HEK293 (cell line): ENCODE results near the gene COL5A1.

Experiments used
- CTCF ChIA-PET: fragments of 350-600 bp; formaldehyde crosslinking; extraction: SDS; loops from one replicate; lab custom pipeline; 2021; ENCODE audit warnings: antibody characterized with exemption; lab: Yijun Ruan, JAX
- POLR2A ChIA-PET: fragments of 300-600 bp; formaldehyde crosslinking; extraction: SDS; loops from one replicate; lab custom pipeline; 2020; ENCODE audit warnings: antibody characterized with exemption, inconsistent platforms; lab: Yijun Ruan, JAX
- H3K27ac ChIP-seq: fragments of 200-500 bp; sonication (Bioruptor generic); 2 replicates; pipeline ENCODE4 v1.5.1; 2014; ENCODE audit warnings: low read depth, low read length, control low read depth, inconsistent platforms; ENCODE audit errors: extremely low read depth
- H3K36me3 ChIP-seq, 2 experiments: fragments of 200-500 bp in 1 of 2; sonication (Bioruptor generic) in 1 of 2; 1 replicate in 1 of 2; 2 replicates in 1 of 2; pipeline ENCODE4 v1.5.1; 2014 to 2017; ENCODE audit warnings: inconsistent platforms in 2 of 2, low read length in 2 of 2; ENCODE audit not compliant: control insufficient read depth in 2 of 2, insufficient read depth in 1 of 2
- H3K4me1 ChIP-seq: fragments of 200-500 bp; sonication (Bioruptor generic); 2 replicates; pipeline ENCODE4 v1.5.1; 2014; ENCODE audit warnings: mild to moderate bottlenecking, low read length, inconsistent platforms; ENCODE audit not compliant: control insufficient read depth, insufficient read depth
- H3K4me3 ChIP-seq: 2 replicates; pipeline ENCODE4 v1.5.1; 2011; ENCODE audit warnings: low read depth, mild to moderate bottlenecking, control low read depth, low read length, moderate library complexity
- H3K9me3 ChIP-seq: fragments of 200-500 bp; sonication (Bioruptor generic); 2 replicates; pipeline ENCODE4 v1.5.1; 2014; ENCODE audit warnings: low read depth, low read length, inconsistent platforms; ENCODE audit not compliant: control insufficient read depth, insufficient read depth
- GLIS1 ChIP-seq: fragments of 450-650 bp; formaldehyde crosslinking; IDR thresholded peaks from 2 replicates; pipeline ENCODE4 v1.5.1; 2016; ENCODE audit warnings: missing biosample characterization, missing genetic modification characterization
- HOXA7 ChIP-seq: sonication (generic); formaldehyde crosslinking; IDR thresholded peaks from 2 replicates; pipeline ENCODE4 v1.8.1; 2022; ENCODE audit warnings: missing genetic modification reagents, borderline replicate concordance
- OSR2 ChIP-seq: fragments of 450-650 bp; formaldehyde crosslinking; IDR thresholded peaks from 2 replicates; pipeline ENCODE4 v1.5.1; 2016; ENCODE audit warnings: missing biosample characterization, missing genetic modification characterization
- SCRT1 ChIP-seq: fragments of 450-650 bp; formaldehyde crosslinking; IDR thresholded peaks from 2 replicates; pipeline ENCODE4 v1.5.1; 2016; ENCODE audit warnings: missing biosample characterization, missing genetic modification characterization, borderline replicate concordance
- SP3 ChIP-seq: fragments of 450-650 bp; formaldehyde crosslinking; IDR thresholded peaks from 2 replicates; pipeline ENCODE4 v1.5.1; 2016; ENCODE audit warnings: missing biosample characterization, missing genetic modification characterization
- TCF7L2 ChIP-seq: IDR thresholded peaks from 2 replicates; pipeline ENCODE4 v1.6.1; 2011; ENCODE audit warnings: low read depth, mild to moderate bottlenecking, inconsistent platforms, low read length, moderate library complexity, borderline replicate concordance
- TRIM28 ChIP-seq: IDR thresholded peaks from 2 replicates; pipeline ENCODE4 v1.6.1; 2011; ENCODE audit warnings: low read length, control low read depth, borderline replicate concordance
- ZEB2 ChIP-seq: fragments of 450-650 bp; formaldehyde crosslinking; IDR thresholded peaks from 2 replicates; pipeline ENCODE4 v1.5.1; 2016; ENCODE audit warnings: missing biosample characterization, missing genetic modification characterization
- ZFP3 ChIP-seq: fragments of 450-650 bp; formaldehyde crosslinking; IDR thresholded peaks from 2 replicates; pipeline ENCODE4 v1.5.1; 2016; ENCODE audit warnings: low read depth, missing biosample characterization, missing genetic modification characterization
- ZFP37 ChIP-seq: fragments of 450-650 bp; formaldehyde crosslinking; IDR thresholded peaks from 2 replicates; pipeline ENCODE4 v1.5.1; 2016; ENCODE audit warnings: missing biosample characterization, missing genetic modification characterization
- ZNF18 ChIP-seq: fragments of 450-650 bp; formaldehyde crosslinking; IDR thresholded peaks from 2 replicates; pipeline ENCODE4 v1.5.1; 2016; ENCODE audit warnings: missing biosample characterization, missing genetic modification characterization
- ZNF19 ChIP-seq: fragments of 450-650 bp; formaldehyde crosslinking; IDR thresholded peaks from 2 replicates; pipeline ENCODE4; 2016; ENCODE audit warnings: missing biosample characterization, missing genetic modification characterization, low read depth
- ZNF274 ChIP-seq, 2 experiments: fragments of 200-500 bp in 1 of 2; fragments of 450-650 bp in 1 of 2; sonication (Bioruptor generic) in 1 of 2; formaldehyde crosslinking in 1 of 2; IDR thresholded peaks; 2 replicates each; pipeline versions ENCODE4 v1.5.1 to v1.6.1; 2014 to 2016; ENCODE audit warnings: borderline replicate concordance in 1 of 2, inconsistent platforms in 1 of 2, low read length in 1 of 2, missing biosample characterization in 1 of 2, missing genetic modification characterization in 1 of 2
- ZNF335 ChIP-seq: fragments of 450-650 bp; formaldehyde crosslinking; conservative IDR thresholded peaks from 2 replicates; pipeline ENCODE4 v1.5.1; 2016; ENCODE audit warnings: missing biosample characterization, missing genetic modification characterization
- ZNF433 ChIP-seq: fragments of 450-650 bp; formaldehyde crosslinking; IDR thresholded peaks from 2 replicates; pipeline ENCODE4 v1.5.1; 2016; ENCODE audit warnings: missing biosample characterization, missing genetic modification characterization, low read depth
- ZNF473 ChIP-seq: fragments of 450-650 bp; formaldehyde crosslinking; IDR thresholded peaks from 2 replicates; pipeline ENCODE4 v1.5.1; 2017; ENCODE audit warnings: missing biosample characterization, missing genetic modification characterization
- ZNF510 ChIP-seq: fragments of 450-650 bp; formaldehyde crosslinking; IDR thresholded peaks from 2 replicates; pipeline ENCODE4 v1.5.1; 2018; ENCODE audit warnings: mild to moderate bottlenecking, missing genetic modification characterization, missing biosample characterization; ENCODE audit not compliant: insufficient replicate concordance
- ZNF596 ChIP-seq: fragments of 450-650 bp; IDR thresholded peaks from 2 replicates; pipeline ENCODE4 v1.5.0; 2018; ENCODE audit warnings: missing biosample characterization, mild to moderate bottlenecking, missing genetic modification characterization, moderate library complexity
- ZNF623 ChIP-seq: fragments of 450-650 bp; formaldehyde crosslinking; IDR thresholded peaks from 2 replicates; pipeline ENCODE4 v1.5.1; 2016; ENCODE audit warnings: missing biosample characterization, missing genetic modification characterization
- ZNF624 ChIP-seq: fragments of 450-650 bp; formaldehyde crosslinking; IDR thresholded peaks from 2 replicates; pipeline ENCODE4 v1.5.1; 2017; ENCODE audit warnings: missing biosample characterization, missing genetic modification characterization
- ZNF654 ChIP-seq: fragments of 450-650 bp; formaldehyde crosslinking; IDR thresholded peaks from 2 replicates; pipeline ENCODE4 v1.5.1; 2016; ENCODE audit warnings: low read depth, missing biosample characterization, missing genetic modification characterization
- ZNF768 ChIP-seq: fragments of 450-650 bp; formaldehyde crosslinking; IDR thresholded peaks from 2 replicates; pipeline ENCODE4 v1.5.1; 2018; ENCODE audit warnings: missing biosample characterization, mild to moderate bottlenecking, missing genetic modification characterization
- ZSCAN30 ChIP-seq: fragments of 450-650 bp; IDR thresholded peaks from 2 replicates; pipeline ENCODE4 v1.5.1; 2018; ENCODE audit warnings: missing biosample characterization, mild to moderate bottlenecking, missing genetic modification characterization, moderate library complexity
- ZSCAN4 ChIP-seq: fragments of 450-650 bp; formaldehyde crosslinking; IDR thresholded peaks from 2 replicates; pipeline ENCODE4 v1.5.1; 2017; ENCODE audit warnings: missing biosample characterization, missing genetic modification characterization
- TF ChIP-seq, protein P1 (sequence below): fragments of 450-650 bp; formaldehyde crosslinking; IDR thresholded peaks from 2 replicates; pipeline ENCODE4 v1.5.1; 2017; ENCODE audit warnings: missing biosample characterization, missing genetic modification characterization
- TF ChIP-seq, protein P2 (sequence below): fragments of 450-650 bp; formaldehyde crosslinking; optimal IDR thresholded peaks from 2 replicates; pipeline ENCODE3; 2016; ENCODE audit warnings: missing biosample characterization, mild to moderate bottlenecking, missing genetic modification characterization

Gene COL5A1

DNA sequence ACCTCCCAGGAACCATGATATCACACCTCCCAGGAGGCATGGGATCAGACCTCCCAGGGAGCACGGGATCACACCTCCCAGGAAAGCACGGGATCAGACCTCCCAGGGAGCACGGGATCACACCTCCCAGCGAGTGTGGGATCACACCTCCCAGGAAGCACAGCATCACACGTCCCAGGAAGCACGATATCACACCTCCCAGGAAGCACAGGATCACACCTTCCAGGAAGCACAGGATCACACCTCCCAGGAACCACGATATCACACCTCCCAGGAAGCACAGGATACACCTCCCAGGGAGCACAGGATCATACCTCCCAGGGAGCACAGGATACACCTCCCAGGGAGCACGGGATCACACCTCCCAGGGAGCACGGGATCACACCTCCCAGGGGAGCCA lies 209.0 kb downstream of the COL5A1 start:
- ChIA-PET CTCF (no interaction called here), POLR2A (no interaction called here)
- Histone ChIP-seq H3K9me3 (no peaks in the 10 kb centered on the region), H3K36me3 (no peaks in the 10 kb centered on the region), H3K4me1 (no peaks in the 10 kb centered on the region), H3K27ac (no peak overlapping the region), H3K4me3 (no peak overlapping the region)
- TF ChIP-seq ZNF274 (IDR thresholded peaks at IDR 0.05; ENCODE audit: low read length) (no peak), ZNF274 (tag by site-specific recombination; IDR thresholded peaks at IDR 0.05; ENCODE audit: borderline replicate concordance) (no peak), TCF7L2 (no peak), ZNF18 (tag by site-specific recombination) (peak; percentile 84), GLIS1 (tag by site-specific recombination) (peak; percentile 100)

DNA sequence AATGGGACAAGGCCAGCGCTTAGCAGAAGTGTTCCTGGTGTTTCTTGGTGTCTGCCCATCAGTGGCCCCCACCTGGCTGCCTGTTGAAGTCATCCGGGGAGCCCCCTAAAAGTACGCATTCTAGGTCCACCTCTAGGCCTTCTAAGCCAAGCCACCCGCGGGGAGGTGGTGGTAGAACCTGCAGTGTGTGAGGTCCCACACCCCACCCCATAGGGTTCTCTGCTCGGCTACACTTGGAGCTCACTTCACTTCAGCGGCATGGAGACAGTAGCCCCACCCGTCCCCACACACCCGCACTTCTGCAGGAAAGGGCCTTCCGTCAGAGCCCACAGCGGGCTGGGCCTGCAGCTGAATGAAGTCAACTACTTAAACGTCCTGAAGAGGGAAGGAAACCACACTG lies 209.4 kb downstream of the COL5A1 start:
- no peak for TF ChIP-seq ZFP37 (tag by site-specific recombination)
- no peak for TF ChIP-seq ZNF768 (tag by site-specific recombination)
- no peak for TF ChIP-seq ZNF473 (tag by site-specific recombination)
- no peak for TF ChIP-seq OSR2 (tag by site-specific recombination)
- TF ChIP-seq ZEB2 (tag by site-specific recombination) = no peak
- Histone ChIP-seq H3K4me1 (no peaks in the 10 kb centered on the region), H3K36me3 (no peaks in the 10 kb centered on the region), H3K4me3 (no peak overlapping the region), H3K27ac (no peak overlapping the region), H3K9me3 (no peaks in the 10 kb centered on the region)
- ChIA-PET POLR2A (no interaction called here), CTCF (no interaction called here)

DNA sequence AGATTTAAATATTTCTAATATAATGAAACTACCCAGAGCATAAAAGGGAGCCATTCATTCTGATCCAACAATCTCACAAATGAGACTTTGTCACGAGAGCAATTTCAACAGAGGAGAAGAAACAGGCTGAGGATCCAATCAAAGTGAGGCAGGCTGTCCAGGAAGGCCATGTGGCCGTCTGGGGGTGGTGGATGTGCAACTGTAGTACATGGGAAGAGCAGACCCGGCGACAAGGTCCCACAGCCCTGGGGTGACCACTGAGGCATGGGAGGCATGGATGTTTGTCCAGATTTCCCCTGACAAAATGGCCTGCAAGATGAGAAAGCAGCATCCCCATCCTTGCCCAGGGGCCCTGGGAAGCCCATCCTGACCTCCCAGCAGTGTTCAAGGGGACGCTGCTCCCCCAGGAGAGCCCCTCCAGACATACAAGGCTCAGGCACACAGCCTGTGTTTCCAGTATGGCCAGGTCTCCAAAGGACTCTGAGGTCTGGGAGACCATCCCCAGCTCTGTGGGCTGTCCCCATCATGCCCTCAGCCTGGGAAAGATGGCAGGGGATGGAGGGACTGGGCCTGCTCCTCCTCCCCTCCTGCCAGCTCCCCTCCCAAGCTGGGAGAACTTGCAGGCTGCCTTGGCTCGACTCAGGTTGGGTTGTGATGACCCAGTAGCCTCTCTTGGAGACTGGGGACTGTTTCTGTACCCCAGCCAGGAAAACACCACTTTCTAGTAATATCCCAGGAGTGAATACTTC lies 211.5 kb downstream of the COL5A1 start:
- TF ChIP-seq ZSCAN4 (tag by site-specific recombination) (no peak), SCRT1 (no peak), ZSCAN30 (tag by site-specific recombination) (no peak), ZNF433 (tag by site-specific recombination) (no peak), TRIM28 (no peak), SP3 (tag by site-specific recombination) (no peak), GLIS1 (tag by site-specific recombination) (no peak), ZNF623 (tag by site-specific recombination) (no peak), ZNF596 (no peak), ZNF510 (no peak), ZFP3 (tag by site-specific recombination) (no peak), ZNF624 (tag by site-specific recombination) (no peak), HOXA7 (CRISPR knock-in tag) (no peak), ZNF654 (tag by site-specific recombination) (no peak), ZNF19 (tag by site-specific recombination) (no peak), ZNF335 (tag by site-specific recombination) (no peak)
- TF ChIP-seq, protein P1, sequence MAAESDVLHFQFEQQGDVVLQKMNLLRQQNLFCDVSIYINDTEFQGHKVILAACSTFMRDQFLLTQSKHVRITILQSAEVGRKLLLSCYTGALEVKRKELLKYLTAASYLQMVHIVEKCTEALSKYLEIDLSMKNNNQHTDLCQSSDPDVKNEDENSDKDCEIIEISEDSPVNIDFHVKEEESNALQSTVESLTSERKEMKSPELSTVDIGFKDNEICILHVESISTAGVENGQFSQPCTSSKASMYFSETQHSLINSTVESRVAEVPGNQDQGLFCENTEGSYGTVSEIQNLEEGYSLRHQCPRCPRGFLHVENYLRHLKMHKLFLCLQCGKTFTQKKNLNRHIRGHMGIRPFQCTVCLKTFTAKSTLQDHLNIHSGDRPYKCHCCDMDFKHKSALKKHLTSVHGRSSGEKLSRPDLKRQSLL (tag by site-specific recombination) = no peak
- TF ChIP-seq, protein P2, sequence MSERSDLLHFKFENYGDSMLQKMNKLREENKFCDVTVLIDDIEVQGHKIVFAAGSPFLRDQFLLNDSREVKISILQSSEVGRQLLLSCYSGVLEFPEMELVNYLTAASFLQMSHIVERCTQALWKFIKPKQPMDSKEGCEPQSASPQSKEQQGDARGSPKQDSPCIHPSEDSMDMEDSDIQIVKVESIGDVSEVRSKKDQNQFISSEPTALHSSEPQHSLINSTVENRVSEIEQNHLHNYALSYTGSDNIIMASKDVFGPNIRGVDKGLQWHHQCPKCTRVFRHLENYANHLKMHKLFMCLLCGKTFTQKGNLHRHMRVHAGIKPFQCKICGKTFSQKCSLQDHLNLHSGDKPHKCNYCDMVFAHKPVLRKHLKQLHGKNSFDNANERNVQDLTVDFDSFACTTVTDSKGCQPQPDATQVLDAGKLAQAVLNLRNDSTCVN (tag by site-specific recombination) = no peak
- ChIA-PET POLR2A (no interaction called here), CTCF (interaction anchor here (0.6 kb wide), 1 partner anchor 437 kb away, joined by 3 read pairs; no protein-coding TSS in a partner anchor)
- no peaks in the 10 kb centered on the region for H3K36me3 ChIP-seq
- no peaks in the 10 kb centered on the region for H3K9me3 ChIP-seq
- H3K4me1 ChIP-seq = no peaks in the 10 kb centered on the region
- H3K4me3 ChIP-seq = no peak overlapping the region
- H3K27ac ChIP-seq = no peak overlapping the region
